HCT116 (cell line): ENCODE measurements around the gene CERT1.

Source experiments
- ATF3 ChIP-seq: IDR thresholded peaks from 2 replicates; pipeline ENCODE4 v1.6.1; 2012
- CTCF ChIP-seq, 3 experiments: fragments of 200-600 bp in 1 of 3; sonication (generic) in 1 of 3; IDR thresholded peaks in 2 of 3; conservative IDR thresholded peaks in 1 of 3; 2 replicates each; pipeline ENCODE4 v1.5.1; 2012 to 2017; ENCODE audit warnings: low read depth in 2 of 3, low read length in 2 of 3, antibody characterized with exemption in 1 of 3, borderline replicate concordance in 1 of 3, control low read depth in 1 of 3, mild to moderate bottlenecking in 1 of 3, mixed read lengths in 1 of 3, mixed run types in 1 of 3, moderate library complexity in 1 of 3; ENCODE audit not compliant: insufficient read depth in 1 of 3
- EZH2 ChIP-seq: fragments of 200-600 bp; sonication (generic); IDR thresholded peaks from 2 replicates; pipeline ENCODE4 v1.6.1; 2017; ENCODE audit warnings: antibody characterized with exemption, mixed run types
- EZH2phosphoT487 ChIP-seq: fragments of 200-600 bp; IDR thresholded peaks from 2 replicates; pipeline ENCODE4 v1.6.1; 2018; ENCODE audit warnings: antibody characterized with exemption, borderline replicate concordance
- FOSL1 ChIP-seq: IDR thresholded peaks from 2 replicates; pipeline ENCODE4 v1.6.1; 2012; ENCODE audit warnings: low read depth
- MAX ChIP-seq: IDR thresholded peaks from 2 replicates; pipeline ENCODE4 v1.6.1; 2012
- POLR2A ChIP-seq: IDR thresholded peaks from 2 replicates; pipeline ENCODE4 v1.7.0; 2011; ENCODE audit warnings: borderline replicate concordance; ENCODE audit not compliant: insufficient read depth, insufficient read length; ENCODE audit errors: extremely low read depth
- POLR2AphosphoS5 ChIP-seq: IDR thresholded peaks from 2 replicates; pipeline ENCODE4 v1.6.1; 2011; ENCODE audit warnings: mild to moderate bottlenecking, low read depth, low read length, moderate library complexity
- SIN3A ChIP-seq: IDR thresholded peaks from 2 replicates; pipeline ENCODE4 v1.6.1; 2012; ENCODE audit warnings: low read depth
- SP1 ChIP-seq: IDR thresholded peaks from 2 replicates; pipeline ENCODE4 v1.6.1; 2012; ENCODE audit warnings: low read depth
- SRF ChIP-seq: IDR thresholded peaks from 2 replicates; pipeline ENCODE4 v1.6.1; 2012; ENCODE audit warnings: low read depth
- YY1 ChIP-seq: IDR thresholded peaks from 2 replicates; pipeline ENCODE4 v1.6.1; 2011; ENCODE audit warnings: low read length, low read depth, moderate library complexity, mild to moderate bottlenecking; ENCODE audit not compliant: insufficient replicate concordance; ENCODE audit errors: extremely low read depth
- ZBTB33 ChIP-seq: IDR thresholded peaks from 2 replicates; pipeline ENCODE4 v1.6.1; 2011; ENCODE audit warnings: mild to moderate bottlenecking, low read length, moderate library complexity; ENCODE audit not compliant: insufficient replicate concordance; ENCODE audit errors: extremely low read depth
- ZNF274 ChIP-seq: fragments of 200-500 bp; sonication (Bioruptor generic); IDR thresholded peaks from 2 replicates; pipeline ENCODE4 v1.6.1; 2014; ENCODE audit warnings: mild to moderate bottlenecking, low read depth, low read length, inconsistent platforms

GRCh38 chr5:75524071-75524470, 12.6 kb upstream of the CERT1 start:
- no peak for TF ChIP-seq POLR2A
- TF ChIP-seq EZH2phosphoT487, result no peak
- no peak for TF ChIP-seq SP1
- TF ChIP-seq CTCF (IDR thresholded peaks at IDR 0.05 in 2 of 3, conservative IDR thresholded peaks at IDR 0.05 in 1 of 3; ENCODE audit: borderline replicate concordance in 1 of 3, insufficient read depth in 1 of 3, low read depth in 2 of 3, low read length in 2 of 3), result no peak
- TF ChIP-seq MAX, result no peak
- no peak for TF ChIP-seq ZNF274
- no peak for TF ChIP-seq YY1
- TF ChIP-seq SRF, result no peak
- no peak for TF ChIP-seq FOSL1
- TF ChIP-seq EZH2, result no peak
- no peak for TF ChIP-seq ATF3
- no peak for TF ChIP-seq SIN3A
- TF ChIP-seq ZBTB33, result no peak
- no peak for TF ChIP-seq POLR2AphosphoS5
